ENCODE data around the gene KLHDC1. TPM values are rescaled to one million over a fixed set of nuclear protein-coding genes. Genes with fewer than 3 reads are reported as not detected.
A peak's percentile ranks its signal among the peaks of the same experiment; 100 is the strongest.
"Not testable (repeated sequence)": the region's sequence is repeated elsewhere in the genome, so short reads cannot be mapped to it uniquely, and the experiment has no call there.

The KLHDC1 gene
- total RNA-seq, 1 experiment from 2014 or later, result 0.98 TPM

GRCh38 chr14:49770212-49770817, 77.4 kb downstream of the KLHDC1 start:
- CTCF ChIA-PET, result interaction anchor here (0.6 to 1.7 kb wide), 5 partner anchors 82 to 150 kb away, joined by 3 to 7 read pairs (median 3); partner anchors contain the start of genes NEMF, POLE2 and RPL36AL
- H3K27me3 ChIP-seq (replicated peaks; ENCODE audit: control insufficient read depth, insufficient read depth, low read length), result no peaks in the 10 kb centered on the region
- Mint-ChIP-seq H3K27ac (ENCODE audit: unreplicated experiment) (peak overlapping the region; percentile 79), H3K27me3 (ENCODE audit: insufficient read depth, unreplicated experiment) (no peaks in the 10 kb centered on the region), H3K4me1 (ENCODE audit: low read depth, unreplicated experiment) (peaks cover 10% of the 10 kb centered on the region), H3K4me3 (ENCODE audit: unreplicated experiment) (peak overlapping the region; percentile 79), H3K36me3 (ENCODE audit: insufficient read depth, unreplicated experiment) (peaks cover 60% of the 10 kb centered on the region), H3K9me3 (ENCODE audit: unreplicated experiment) (no peaks in the 10 kb centered on the region)
- H3K4me3 ChIP-seq (ENCODE audit: low read depth, low read length), result peak overlapping the region; percentile 99
- TF ChIP-seq CTCF (IDR thresholded peaks at IDR 0.05; ENCODE audit: insufficient read depth in 1 of 2, low read depth in 1 of 2, low read length in 1 of 2, severe bottlenecking in 1 of 2, unreplicated experiment in 1 of 2), result no peak
- DNase-seq, result peak; percentile 76 to 79
- POLR2A ChIA-PET, result interaction anchor here (0.5 to 1.2 kb wide), 3 partner anchors 19 to 415 kb away, joined by 4 to 9 read pairs (median 5); partner anchors contain the start of gene POLE2
- no TSS peak for BruUV-seq (replicated peaks)
- peaks cover 29% of the 10 kb centered on the region for H3K4me1 ChIP-seq
- H3K36me3 ChIP-seq (ENCODE audit: control insufficient read depth, insufficient read depth, low read length), result no peaks in the 10 kb centered on the region
- no peaks in the 10 kb centered on the region for H3K9me3 ChIP-seq
- intact Hi-C loops (cut with micrococcal nuclease; ENCODE audit: unreplicated experiment), result loop anchor here (1.0 to 10.0 kb wide), 4 partner anchors 49 to 234 kb away; partner anchors contain the start of gene POLE2

GRCh38 chr14:49771691-49772090, 78.8 kb downstream of the KLHDC1 start:
- H3K9me3 Mint-ChIP-seq (ENCODE audit: unreplicated experiment); POLR2A ChIA-PET; DNase-seq; BruUV-seq (replicated peaks); H3K36me3 ChIP-seq (ENCODE audit: control insufficient read depth, insufficient read depth, low read length); H3K27me3 Mint-ChIP-seq (ENCODE audit: insufficient read depth, unreplicated experiment); H3K27me3 ChIP-seq (replicated peaks; ENCODE audit: control insufficient read depth, insufficient read depth, low read length); H3K9me3 ChIP-seq; H3K4me3 ChIP-seq (ENCODE audit: low read depth, low read length): not testable (repeated sequence)
- CTCF ChIA-PET, result interaction anchor here (1.7 kb wide), 1 partner anchor 137 kb away, joined by 7 read pairs; no protein-coding TSS in a partner anchor
- peak overlapping the region; percentile 79 for H3K4me3 Mint-ChIP-seq (ENCODE audit: unreplicated experiment)
- intact Hi-C loops (cut with micrococcal nuclease; ENCODE audit: unreplicated experiment), result loop anchor here (10.0 kb wide), 1 partner anchor 233 kb away; no protein-coding TSS in a partner anchor
- H3K4me1 ChIP-seq, result peaks cover 27% of the 10 kb centered on the region
- peak overlapping the region; percentile 79 for H3K27ac Mint-ChIP-seq (ENCODE audit: unreplicated experiment)
- H3K4me1 Mint-ChIP-seq (ENCODE audit: low read depth, unreplicated experiment), result peaks cover 10% of the 10 kb centered on the region
- H3K36me3 Mint-ChIP-seq (ENCODE audit: insufficient read depth, unreplicated experiment), result peaks cover 73% of the 10 kb centered on the region

- no peak overlapping the region for H3K4me3 Mint-ChIP-seq (ENCODE audit: unreplicated experiment)
- no peaks in the 10 kb centered on the region for H3K9me3 ChIP-seq
- H3K4me1 Mint-ChIP-seq (ENCODE audit: low read depth, unreplicated experiment), result peaks cover 10% of the 10 kb centered on the region
- ChIA-PET POLR2A (no interaction called here), CTCF (no interaction called here)
- no peaks in the 10 kb centered on the region for H3K27me3 Mint-ChIP-seq (ENCODE audit: insufficient read depth, unreplicated experiment)
- TF ChIP-seq CTCF (IDR thresholded peaks at IDR 0.05; ENCODE audit: insufficient read depth in 1 of 2, low read depth in 1 of 2, low read length in 1 of 2, severe bottlenecking in 1 of 2, unreplicated experiment in 1 of 2), result no peak
- H3K27me3 ChIP-seq (replicated peaks; ENCODE audit: control insufficient read depth, insufficient read depth, low read length), result no peaks in the 10 kb centered on the region
- no peak for DNase-seq
- no TSS peak for BruUV-seq (replicated peaks)
- peaks cover 78% of the 10 kb centered on the region for H3K36me3 Mint-ChIP-seq (ENCODE audit: insufficient read depth, unreplicated experiment)
- no peak overlapping the region for H3K4me3 ChIP-seq (ENCODE audit: low read depth, low read length)
- no peaks in the 10 kb centered on the region for H3K9me3 Mint-ChIP-seq (ENCODE audit: unreplicated experiment)
- H3K27ac Mint-ChIP-seq (ENCODE audit: unreplicated experiment), result no peak overlapping the region
- peaks cover 22% of the 10 kb centered on the region for H3K4me1 ChIP-seq
- H3K36me3 ChIP-seq (ENCODE audit: control insufficient read depth, insufficient read depth, low read length), result no peaks in the 10 kb centered on the region
- intact Hi-C loops (cut with micrococcal nuclease; ENCODE audit: unreplicated experiment), result loop anchor here (10.0 kb wide), 1 partner anchor 231 kb away; no protein-coding TSS in a partner anchor
Measured at GRCh38 chr14:49774106-49774505, 81.2 kb downstream of the KLHDC1 start.
